Keratinocyte (primary cell): ENCODE results near the gene CNGA3. TPM values are rescaled to one million over a fixed set of nuclear protein-coding genes. Genes with fewer than 3 reads are reported as not detected.

Source experiments
- DNase-seq: peaks from one replicate; pipeline ENCODE4 v3.0.0-alpha.2; 2011; ENCODE audit warnings: low read depth, missing footprints, low spot score
- FAIRE-seq: peaks from 2 replicates; lab custom pipeline; 2011; peaks lifted over from hg19 to GRCh38; lab: Jason Lieb, UNC
- H2AFZ ChIP-seq: 2 replicates; pipeline ENCODE4 v1.6.0; 2012; ENCODE audit warnings: low read length, control low read depth, inconsistent platforms; ENCODE audit not compliant: control insufficient read depth
- H3K27ac ChIP-seq: 2 replicates; pipeline ENCODE4 v1.5.1; 2011; ENCODE audit warnings: low read length; ENCODE audit not compliant: control insufficient read depth, insufficient read depth
- H3K27me3 ChIP-seq: 3 replicates; pipeline ENCODE4 v1.6.0; 2011; ENCODE audit warnings: low read length; ENCODE audit not compliant: control insufficient read depth, insufficient read depth; ENCODE audit errors: extremely low read depth
- H3K36me3 ChIP-seq, 2 experiments: 2 replicates in 1 of 2; 3 replicates in 1 of 2; pipeline ENCODE4 v1.5.1; 2011; ENCODE audit warnings: low read length in 2 of 2, mild to moderate bottlenecking in 1 of 2; ENCODE audit not compliant: control insufficient read depth in 2 of 2, insufficient read depth in 2 of 2; ENCODE audit errors: extremely low read depth in 1 of 2
- H3K4me1 ChIP-seq: 3 replicates; pipeline ENCODE4 v1.5.1; 2011; ENCODE audit warnings: low read length; ENCODE audit not compliant: control insufficient read depth, insufficient read depth; ENCODE audit errors: extremely low read depth
- H3K4me2 ChIP-seq: 3 replicates; pipeline ENCODE4 v1.6.0; 2011; ENCODE audit warnings: low read depth, low read length; ENCODE audit not compliant: control insufficient read depth, insufficient read depth; ENCODE audit errors: extremely low read depth
- H3K4me3 ChIP-seq, 3 experiments: fragments of 200-600 bp in 1 of 3; sonication (generic) in 1 of 3; 2 replicates in 2 of 3; 3 replicates in 1 of 3; pipeline ENCODE4 v1.5.1; 2011 to 2016; ENCODE audit warnings: low read length in 3 of 3, mild to moderate bottlenecking in 3 of 3, control low read depth in 2 of 3, inconsistent platforms in 1 of 3, low read depth in 1 of 3, mixed read lengths in 1 of 3, mixed run types in 1 of 3, moderate library complexity in 1 of 3; ENCODE audit not compliant: control insufficient read depth in 2 of 3, insufficient read depth in 2 of 3; ENCODE audit errors: extremely low read depth in 1 of 3
- H3K79me2 ChIP-seq: 2 replicates; pipeline ENCODE4 v1.6.0; 2012; ENCODE audit warnings: low read length; ENCODE audit not compliant: control insufficient read depth, insufficient read depth
- H3K9ac ChIP-seq: 3 replicates; pipeline ENCODE4 v1.6.0; 2011; ENCODE audit warnings: low read length; ENCODE audit not compliant: control insufficient read depth, insufficient read depth; ENCODE audit errors: extremely low read depth
- H3K9me1 ChIP-seq: 3 replicates; pipeline ENCODE4 v1.6.0; 2011; ENCODE audit warnings: low read length; ENCODE audit not compliant: control insufficient read depth, insufficient read depth; ENCODE audit errors: extremely low read depth
- H3K9me3 ChIP-seq: 2 replicates; pipeline ENCODE4 v1.5.1; 2012; ENCODE audit warnings: low read depth, low read length; ENCODE audit not compliant: control insufficient read depth
- H4K20me1 ChIP-seq: 3 replicates; pipeline ENCODE4 v1.6.0; 2011; ENCODE audit warnings: low read length; ENCODE audit not compliant: control insufficient read depth, insufficient read depth; ENCODE audit errors: extremely low read depth
- CTCF ChIP-seq, 3 experiments: IDR thresholded peaks in 1 of 3; conservative IDR thresholded peaks in 1 of 3; optimal IDR thresholded peaks in 1 of 3; 2 replicates in 2 of 3; 3 replicates in 1 of 3; pipeline versions ENCODE3 to v1.5.1; 2011; ENCODE audit warnings: low read length in 3 of 3, mild to moderate bottlenecking in 3 of 3, moderate library complexity in 2 of 3, control low read depth in 1 of 3, inconsistent platforms in 1 of 3; ENCODE audit not compliant: insufficient read depth in 2 of 3; ENCODE audit errors: extremely low read depth in 1 of 3
- EZH2 ChIP-seq: IDR thresholded peaks from one replicate; pipeline ENCODE4 v1.6.1; 2012; ENCODE audit warnings: inconsistent platforms, mild to moderate bottlenecking, low read length, moderate library complexity
- dilution Hi-C: fragments of 300-500 bp; cut with MboI; formaldehyde crosslinking; loops from one replicate; pipeline ENCODE4 v1.7.0; 2020; ENCODE audit warnings: low sequenced_read_pairs; ENCODE audit not compliant: extremely low pct_ligation_motif_present
- polyA plus RNA-seq, 5 experiments: library from polyadenylated mRNA; depleted of rRNA in 3 of 5; stranded (reverse) in 3 of 5; stranded (forward) in 1 of 5; unstranded in 1 of 5; fragments of >200 nt; gene quantifications; 1 replicate in 1 of 5; 2 replicates in 3 of 5; 3 replicates in 1 of 5; pipeline versions ENCODE4 v1.2.1 to v1.2.3, GENCODE V29; 2011 to 2012; ENCODE audit warnings: missing spikeins in 2 of 5, low read depth in 1 of 5, low replicate concordance in 1 of 5

Gene CNGA3
- polyA plus RNA-seq, 1 donor (not counting 4 experiments of a cell fraction or from before 2014, with no cell fraction given), result 0.01 TPM

- H2AFZ ChIP-seq, result no peak overlapping the region
Measured at GRCh38 chr2:98378901-98379300, 32.6 kb downstream of the CNGA3 start.

GRCh38 chr2:98379311-98380202 lies 33.3 kb downstream of the CNGA3 start:
- dilution Hi-C loops, result no loop called here
- FAIRE-seq, result no peak
- H3K79me2 ChIP-seq, result no peaks in the 10 kb centered on the region

More at GRCh38 chr2:98378901-98379300, 32.6 kb downstream of the CNGA3 start:
- no peaks in the 10 kb centered on the region for H3K79me2 ChIP-seq
- no peaks in the 10 kb centered on the region for H3K9me1 ChIP-seq
- H3K27me3 ChIP-seq, result peaks cover 63% of the 10 kb centered on the region
- TF ChIP-seq EZH2, result no peak
- no peak for TF ChIP-seq CTCF (optimal IDR thresholded peaks at IDR 0.05 in 1 of 3, IDR thresholded peaks at IDR 0.05 in 1 of 3, conservative IDR thresholded peaks at IDR 0.05 in 1 of 3; ENCODE audit: extremely low read depth in 1 of 3, insufficient read depth in 2 of 3, low read length in 3 of 3)
- no peak overlapping the region for H3K27ac ChIP-seq
- no peaks in the 10 kb centered on the region for H4K20me1 ChIP-seq
- peak; percentile 7 for DNase-seq
- H3K4me2 ChIP-seq, result no peak overlapping the region
- FAIRE-seq, result no peak
- no peaks in the 10 kb centered on the region for H3K4me1 ChIP-seq
- dilution Hi-C loops, result no loop called here
- H3K9me3 ChIP-seq, result no peaks in the 10 kb centered on the region
- no peaks in the 10 kb centered on the region for H3K36me3 ChIP-seq
- no peak overlapping the region for H3K4me3 ChIP-seq
- H3K9ac ChIP-seq, result no peak overlapping the region

More at GRCh38 chr2:98379311-98380202, 33.3 kb downstream of the CNGA3 start:
- Histone ChIP-seq H2AFZ (no peak overlapping the region), H3K27ac (no peak overlapping the region), H4K20me1 (no peaks in the 10 kb centered on the region), H3K36me3 (no peaks in the 10 kb centered on the region), H3K9me1 (no peaks in the 10 kb centered on the region), H3K4me1 (no peaks in the 10 kb centered on the region), H3K9me3 (no peaks in the 10 kb centered on the region), H3K4me3 (no peak overlapping the region), H3K27me3 (peaks cover 59% of the 10 kb centered on the region), H3K4me2 (no peak overlapping the region), H3K9ac (no peak overlapping the region)
- TF ChIP-seq EZH2 (no peak), CTCF (optimal IDR thresholded peaks at IDR 0.05 in 1 of 3, IDR thresholded peaks at IDR 0.05 in 1 of 3, conservative IDR thresholded peaks at IDR 0.05 in 1 of 3; ENCODE audit: extremely low read depth in 1 of 3, insufficient read depth in 2 of 3, low read length in 3 of 3) (no peak)
- no peak for DNase-seq
